ENCODE measurements around the gene LPAR3. TPM values are rescaled to one million over a fixed set of nuclear protein-coding genes. Genes with fewer than 3 reads are reported as not detected.

The LPAR3 gene
- polyA plus RNA-seq, 2 donors, result 4.0 to 5.2 TPM

GRCh38 chr1:84851839-84852238 is 41.2 kb downstream of the LPAR3 start:
- Histone ChIP-seq H3K9me3 (ENCODE audit: control insufficient read depth in 2 of 2, insufficient read depth in 1 of 2, low read depth in 1 of 2, low read length in 1 of 2) (no peaks in the 10 kb centered on the region), H3K4me3 (ENCODE audit: low read depth in 1 of 2, low read length in 2 of 2) (no peak overlapping the region), H3K27me3 (ENCODE audit: control insufficient read depth in 1 of 2, insufficient read depth in 2 of 2, low read length in 2 of 2) (no peaks in the 10 kb centered on the region), H3K4me1 (ENCODE audit: control insufficient read depth in 2 of 2, insufficient read depth in 2 of 2, low read length in 1 of 2) (peaks cover 6 to 17% of the 10 kb centered on the region in 2 donors), H3K27ac (ENCODE audit: low read depth in 2 of 2, low read length in 1 of 2) (no peak overlapping the region), H3K36me3 (ENCODE audit: control insufficient read depth in 2 of 2, insufficient read depth in 2 of 2, low read length in 1 of 2) (no peaks in the 10 kb centered on the region)
- WGBS, 2 donors, result 72 to 79% methylated on average over 8 of the region's 8 CpGs

GRCh38 chr1:84849357-84849975 is 43.5 kb downstream of the LPAR3 start:
- H3K4me3 ChIP-seq (ENCODE audit: low read depth in 1 of 2, low read length in 2 of 2), result no peak overlapping the region
- H3K4me1 ChIP-seq (ENCODE audit: control insufficient read depth in 2 of 2, insufficient read depth in 2 of 2, low read length in 1 of 2), result peaks cover 3 to 13% of the 10 kb centered on the region in 2 donors
- no peaks in the 10 kb centered on the region for H3K27me3 ChIP-seq (ENCODE audit: control insufficient read depth in 1 of 2, insufficient read depth in 2 of 2, low read length in 2 of 2)
- H3K9me3 ChIP-seq (ENCODE audit: control insufficient read depth in 2 of 2, insufficient read depth in 1 of 2, low read depth in 1 of 2, low read length in 1 of 2), result no peaks in the 10 kb centered on the region
- WGBS, 2 donors, result 78 to 85% methylated on average over 7 of the region's 7 CpGs
- no peak overlapping the region for H3K27ac ChIP-seq (ENCODE audit: low read depth in 2 of 2, low read length in 1 of 2)
- no peaks in the 10 kb centered on the region for H3K36me3 ChIP-seq (ENCODE audit: control insufficient read depth in 2 of 2, insufficient read depth in 2 of 2, low read length in 1 of 2)

- H3K27ac ChIP-seq (ENCODE audit: low read depth in 2 of 2, low read length in 1 of 2), result peak overlapping the region; percentile 37 to 90
These were observed 45.5 kb downstream of the LPAR3 start for GRCh38 chr1:84847253-84848250.

GRCh38 chr1:84846387-84846786 is 46.6 kb downstream of the LPAR3 start:
- H3K9me3 ChIP-seq (ENCODE audit: control insufficient read depth in 2 of 2, insufficient read depth in 1 of 2, low read depth in 1 of 2, low read length in 1 of 2), result no peaks in the 10 kb centered on the region
- H3K36me3 ChIP-seq (ENCODE audit: control insufficient read depth in 2 of 2, insufficient read depth in 2 of 2, low read length in 1 of 2), result no peaks in the 10 kb centered on the region
- H3K27me3 ChIP-seq (ENCODE audit: control insufficient read depth in 1 of 2, insufficient read depth in 2 of 2, low read length in 2 of 2), result no peaks in the 10 kb centered on the region
- no peak overlapping the region for H3K27ac ChIP-seq (ENCODE audit: low read depth in 2 of 2, low read length in 1 of 2)
- peaks cover 3 to 10% of the 10 kb centered on the region in 2 donors for H3K4me1 ChIP-seq (ENCODE audit: control insufficient read depth in 2 of 2, insufficient read depth in 2 of 2, low read length in 1 of 2)
- no peak overlapping the region for H3K4me3 ChIP-seq (ENCODE audit: low read depth in 1 of 2, low read length in 2 of 2)

More at GRCh38 chr1:84847253-84848250, 45.5 kb downstream of the LPAR3 start:
- Histone ChIP-seq H3K9me3 (ENCODE audit: control insufficient read depth in 2 of 2, insufficient read depth in 1 of 2, low read depth in 1 of 2, low read length in 1 of 2) (no peaks in the 10 kb centered on the region), H3K36me3 (ENCODE audit: control insufficient read depth in 2 of 2, insufficient read depth in 2 of 2, low read length in 1 of 2) (no peaks in the 10 kb centered on the region), H3K27me3 (ENCODE audit: control insufficient read depth in 1 of 2, insufficient read depth in 2 of 2, low read length in 2 of 2) (no peaks in the 10 kb centered on the region), H3K4me1 (ENCODE audit: control insufficient read depth in 2 of 2, insufficient read depth in 2 of 2, low read length in 1 of 2) (peaks cover 3 to 10% of the 10 kb centered on the region in 2 donors), H3K4me3 (ENCODE audit: low read depth in 1 of 2, low read length in 2 of 2) (no peak overlapping the region)
- WGBS, 2 donors, result 21 to 40% methylated on average over 5 of the region's 5 CpGs

GRCh38 chr1:84845357-84845756 is 47.6 kb downstream of the LPAR3 start:
- Histone ChIP-seq H3K9me3 (ENCODE audit: control insufficient read depth in 2 of 2, insufficient read depth in 1 of 2, low read depth in 1 of 2, low read length in 1 of 2) (no peaks in the 10 kb centered on the region), H3K4me1 (ENCODE audit: control insufficient read depth in 2 of 2, insufficient read depth in 2 of 2, low read length in 1 of 2) (peaks cover 3 to 10% of the 10 kb centered on the region in 2 donors), H3K27me3 (ENCODE audit: control insufficient read depth in 1 of 2, insufficient read depth in 2 of 2, low read length in 2 of 2) (no peaks in the 10 kb centered on the region), H3K27ac (ENCODE audit: low read depth in 2 of 2, low read length in 1 of 2) (no peak overlapping the region), H3K36me3 (ENCODE audit: control insufficient read depth in 2 of 2, insufficient read depth in 2 of 2, low read length in 1 of 2) (no peaks in the 10 kb centered on the region), H3K4me3 (ENCODE audit: low read depth in 1 of 2, low read length in 2 of 2) (no peak overlapping the region)
- 63 to 76% methylated on average over 2 of the region's 2 CpGs for WGBS, 2 donors

GRCh38 chr1:84844094-84844493 is 48.9 kb downstream of the LPAR3 start:
- H3K27me3 ChIP-seq (ENCODE audit: control insufficient read depth in 1 of 2, insufficient read depth in 2 of 2, low read length in 2 of 2), result no peaks in the 10 kb centered on the region
- no peak overlapping the region for H3K4me3 ChIP-seq (ENCODE audit: low read depth in 1 of 2, low read length in 2 of 2)
- peaks cover 3 to 10% of the 10 kb centered on the region in 2 donors for H3K4me1 ChIP-seq (ENCODE audit: control insufficient read depth in 2 of 2, insufficient read depth in 2 of 2, low read length in 1 of 2)
- no peaks in the 10 kb centered on the region for H3K9me3 ChIP-seq (ENCODE audit: control insufficient read depth in 2 of 2, insufficient read depth in 1 of 2, low read depth in 1 of 2, low read length in 1 of 2)
- H3K27ac ChIP-seq (ENCODE audit: low read depth in 2 of 2, low read length in 1 of 2), result peak overlapping the region; percentile 81 to 85
- no peaks in the 10 kb centered on the region for H3K36me3 ChIP-seq (ENCODE audit: control insufficient read depth in 2 of 2, insufficient read depth in 2 of 2, low read length in 1 of 2)

GRCh38 chr1:84842748-84843231 is 50.2 kb downstream of the LPAR3 start:
- Histone ChIP-seq H3K4me1 (ENCODE audit: control insufficient read depth in 2 of 2, insufficient read depth in 2 of 2, low read length in 1 of 2) (peaks cover 3 to 6% of the 10 kb centered on the region in 2 donors), H3K27ac (ENCODE audit: low read depth in 2 of 2, low read length in 1 of 2) (peak overlapping the region; percentile 81 to 85), H3K4me3 (ENCODE audit: low read depth in 1 of 2, low read length in 2 of 2) (no peak overlapping the region), H3K27me3 (ENCODE audit: control insufficient read depth in 1 of 2, insufficient read depth in 2 of 2, low read length in 2 of 2) (no peaks in the 10 kb centered on the region), H3K9me3 (ENCODE audit: control insufficient read depth in 2 of 2, insufficient read depth in 1 of 2, low read depth in 1 of 2, low read length in 1 of 2) (no peaks in the 10 kb centered on the region), H3K36me3 (ENCODE audit: control insufficient read depth in 2 of 2, insufficient read depth in 2 of 2, low read length in 1 of 2) (no peaks in the 10 kb centered on the region)
- WGBS, 2 donors, result 33 to 79% methylated on average over 3 of the region's 3 CpGs

- no peaks in the 10 kb centered on the region for H3K27me3 ChIP-seq (ENCODE audit: control insufficient read depth in 1 of 2, insufficient read depth in 2 of 2, low read length in 2 of 2)
- no peaks in the 10 kb centered on the region for H3K9me3 ChIP-seq (ENCODE audit: control insufficient read depth in 2 of 2, insufficient read depth in 1 of 2, low read depth in 1 of 2, low read length in 1 of 2)
- H3K4me1 ChIP-seq (ENCODE audit: control insufficient read depth in 2 of 2, insufficient read depth in 2 of 2, low read length in 1 of 2), result no peaks in the 10 kb centered on the region
- peak overlapping the region in 1 of 2 donors; percentile 43 for H3K27ac ChIP-seq (ENCODE audit: low read depth in 2 of 2, low read length in 1 of 2)
- no peaks in the 10 kb centered on the region for H3K36me3 ChIP-seq (ENCODE audit: control insufficient read depth in 2 of 2, insufficient read depth in 2 of 2, low read length in 1 of 2)
- WGBS, 2 donors, result 47 to 72% methylated on average over 2 of the region's 2 CpGs
- no peak overlapping the region for H3K4me3 ChIP-seq (ENCODE audit: low read depth in 1 of 2, low read length in 2 of 2)
These were observed 51.0 kb downstream of the LPAR3 start for GRCh38 chr1:84841971-84842370.

- no peaks in the 10 kb centered on the region for H3K36me3 ChIP-seq (ENCODE audit: control insufficient read depth in 2 of 2, insufficient read depth in 2 of 2, low read length in 1 of 2)
- no peak overlapping the region for H3K4me3 ChIP-seq (ENCODE audit: low read depth in 1 of 2, low read length in 2 of 2)
- no peaks in the 10 kb centered on the region for H3K27me3 ChIP-seq (ENCODE audit: control insufficient read depth in 1 of 2, insufficient read depth in 2 of 2, low read length in 2 of 2)
- H3K9me3 ChIP-seq (ENCODE audit: control insufficient read depth in 2 of 2, insufficient read depth in 1 of 2, low read depth in 1 of 2, low read length in 1 of 2), result no peaks in the 10 kb centered on the region
- H3K4me1 ChIP-seq (ENCODE audit: control insufficient read depth in 2 of 2, insufficient read depth in 2 of 2, low read length in 1 of 2), result no peaks in the 10 kb centered on the region
- no peak overlapping the region for H3K27ac ChIP-seq (ENCODE audit: low read depth in 2 of 2, low read length in 1 of 2)
These were observed 52.7 kb downstream of the LPAR3 start for GRCh38 chr1:84840346-84840745.

All from esophagus (tissue), 2 donors.